Measurements from ENCODE around the gene NRN1L.

DNA sequence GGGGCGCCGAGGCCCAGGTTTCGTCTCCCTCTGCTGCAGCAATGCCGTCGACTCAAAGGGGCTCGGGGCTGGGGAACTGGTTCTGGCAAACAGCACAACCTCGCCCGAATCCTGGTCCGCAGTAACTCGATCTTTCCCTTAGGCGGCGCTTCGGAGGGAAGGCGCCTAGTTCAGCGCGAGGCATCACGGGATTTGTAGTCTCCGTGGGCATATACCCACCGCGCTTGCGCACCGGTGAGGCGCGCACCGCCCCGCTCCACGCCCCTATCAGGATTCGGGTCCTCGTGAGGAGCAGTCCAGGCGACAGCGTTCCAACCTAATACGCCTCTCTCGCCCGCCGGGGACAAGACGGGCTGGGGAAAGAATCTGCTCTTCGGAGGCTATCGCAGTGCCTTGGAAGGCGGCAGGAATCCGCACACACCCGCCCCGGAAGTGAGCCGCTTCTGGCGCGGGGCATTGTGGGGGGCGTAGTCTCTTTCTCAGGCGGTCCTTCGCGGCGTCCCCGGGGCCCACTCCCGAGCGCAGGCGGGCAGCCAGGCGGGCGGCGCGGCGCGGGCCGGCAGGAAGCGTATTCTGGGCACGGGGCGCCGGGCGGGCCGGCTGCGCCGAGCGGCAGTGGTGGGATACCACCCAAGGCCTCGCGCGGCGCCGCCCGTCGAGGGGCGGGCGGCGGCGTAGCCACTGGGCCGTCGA, 42.7 kb upstream of the NRN1L start, which contains the start of gene THAP11:
- TF ChIP-seq, protein P1, sequence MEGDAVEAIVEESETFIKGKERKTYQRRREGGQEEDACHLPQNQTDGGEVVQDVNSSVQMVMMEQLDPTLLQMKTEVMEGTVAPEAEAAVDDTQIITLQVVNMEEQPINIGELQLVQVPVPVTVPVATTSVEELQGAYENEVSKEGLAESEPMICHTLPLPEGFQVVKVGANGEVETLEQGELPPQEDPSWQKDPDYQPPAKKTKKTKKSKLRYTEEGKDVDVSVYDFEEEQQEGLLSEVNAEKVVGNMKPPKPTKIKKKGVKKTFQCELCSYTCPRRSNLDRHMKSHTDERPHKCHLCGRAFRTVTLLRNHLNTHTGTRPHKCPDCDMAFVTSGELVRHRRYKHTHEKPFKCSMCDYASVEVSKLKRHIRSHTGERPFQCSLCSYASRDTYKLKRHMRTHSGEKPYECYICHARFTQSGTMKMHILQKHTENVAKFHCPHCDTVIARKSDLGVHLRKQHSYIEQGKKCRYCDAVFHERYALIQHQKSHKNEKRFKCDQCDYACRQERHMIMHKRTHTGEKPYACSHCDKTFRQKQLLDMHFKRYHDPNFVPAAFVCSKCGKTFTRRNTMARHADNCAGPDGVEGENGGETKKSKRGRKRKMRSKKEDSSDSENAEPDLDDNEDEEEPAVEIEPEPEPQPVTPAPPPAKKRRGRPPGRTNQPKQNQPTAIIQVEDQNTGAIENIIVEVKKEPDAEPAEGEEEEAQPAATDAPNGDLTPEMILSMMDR (IDR thresholded peaks at IDR 0.05): peak; percentile 89
- TF ChIP-seq TCF7L2 (IDR thresholded peaks at IDR 0.05; ENCODE audit: low read depth, low read length) (no peak), POLR2AphosphoS5 (IDR thresholded peaks at IDR 0.05; ENCODE audit: low read depth, low read length) (peak; percentile 32; the same call in 1 of the 2 replicates)

Measured in Panc1 (cell line).